ENCODE measurements around the gene DNAJB1.
A peak's percentile ranks its signal among the peaks of the same experiment; 100 is the strongest.

Gene DNAJB1

GRCh38 chr19:14496029-14496833 is 22.0 kb downstream of the DNAJB1 start, which contains the start of gene GIPC1:
Gene GIPC1 (minus strand): TSS chr19:14496127. CDS start chr19:14482976, 13,151 bp downstream.
- peak; percentile 80 for DNase-seq (ENCODE audit: low spot score)

DNA sequence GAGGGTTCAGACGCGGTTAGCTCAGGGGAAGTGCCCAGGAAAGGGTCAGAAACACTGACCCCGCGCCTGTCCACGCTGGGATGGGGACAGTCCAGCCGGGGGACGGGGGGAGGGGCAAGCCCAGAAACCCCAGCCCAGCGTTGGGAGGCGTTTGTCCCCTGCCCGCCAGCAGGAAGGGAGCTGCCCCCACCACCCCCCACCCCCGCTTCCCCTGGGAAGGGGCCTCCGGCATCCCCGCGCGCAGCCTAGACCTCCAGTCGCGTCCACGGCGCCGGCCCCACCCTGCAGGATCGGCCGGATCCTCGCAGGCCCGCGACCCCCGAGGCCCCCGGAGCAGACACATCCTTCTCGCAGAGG is 22.5 kb downstream of the DNAJB1 start:
- no peak for DNase-seq (ENCODE audit: low spot score)

DNA sequence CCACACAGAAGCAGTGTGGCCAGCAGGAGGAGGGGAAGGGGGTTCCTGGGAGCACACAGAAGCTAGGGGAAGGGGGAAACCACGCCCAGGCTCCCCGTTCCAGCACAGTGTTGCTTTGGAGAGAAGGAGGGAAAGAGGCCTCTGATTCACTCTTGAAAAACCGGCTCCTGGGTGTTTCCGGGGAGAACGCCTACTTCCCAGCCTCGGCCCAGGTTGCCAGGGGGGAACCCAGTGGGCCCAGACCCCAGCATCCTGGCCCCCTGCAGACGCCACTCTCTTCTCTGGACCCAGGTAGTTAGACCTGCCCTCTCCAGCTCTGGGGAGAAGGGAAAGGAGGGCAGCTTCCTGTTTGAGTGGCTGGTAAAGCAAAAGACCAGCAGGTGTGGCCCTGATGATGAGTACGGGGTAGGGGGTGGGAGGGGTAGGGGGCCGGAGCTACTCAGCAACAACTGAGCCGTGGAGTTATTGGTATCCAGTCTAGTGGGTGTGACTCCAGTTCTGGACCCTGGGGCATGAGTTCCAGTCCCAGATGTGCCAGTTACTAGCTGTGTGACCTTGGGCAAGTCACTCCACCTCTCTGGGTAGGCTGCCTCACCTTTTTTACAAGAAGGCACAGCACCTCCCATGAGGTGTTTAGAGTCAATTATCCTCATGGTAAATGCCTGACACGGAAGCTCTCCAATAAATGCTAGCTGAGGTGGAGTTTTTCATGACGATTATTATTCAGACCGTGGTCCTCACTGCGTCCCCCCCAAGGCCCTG is 23.1 kb downstream of the DNAJB1 start:
- no peak for DNase-seq (ENCODE audit: low spot score)

DNA sequence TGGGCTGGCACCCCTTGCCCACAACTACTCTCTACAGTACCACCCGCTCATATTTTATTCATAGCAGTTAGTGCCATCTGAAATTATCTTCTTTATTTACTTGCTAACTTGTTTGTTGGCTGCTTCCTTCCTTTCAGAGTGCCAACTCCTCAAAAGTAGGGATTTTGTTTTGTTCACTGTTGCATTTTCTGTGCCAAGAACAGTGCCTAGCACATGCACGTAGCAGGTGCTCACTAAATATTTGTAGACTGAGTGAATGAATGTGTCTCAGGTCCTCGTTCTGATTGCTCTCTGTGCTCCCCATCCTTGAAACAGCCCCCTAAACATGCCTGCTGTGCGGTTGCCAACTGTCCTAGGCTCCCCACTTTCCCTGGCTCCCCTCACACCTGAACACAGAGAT is 23.8 kb downstream of the DNAJB1 start:
- no peak for DNase-seq (ENCODE audit: low spot score)

GRCh38 chr19:14492756-14493337 is 25.4 kb downstream of the DNAJB1 start:
- DNase-seq (ENCODE audit: low spot score): no peak

DNA sequence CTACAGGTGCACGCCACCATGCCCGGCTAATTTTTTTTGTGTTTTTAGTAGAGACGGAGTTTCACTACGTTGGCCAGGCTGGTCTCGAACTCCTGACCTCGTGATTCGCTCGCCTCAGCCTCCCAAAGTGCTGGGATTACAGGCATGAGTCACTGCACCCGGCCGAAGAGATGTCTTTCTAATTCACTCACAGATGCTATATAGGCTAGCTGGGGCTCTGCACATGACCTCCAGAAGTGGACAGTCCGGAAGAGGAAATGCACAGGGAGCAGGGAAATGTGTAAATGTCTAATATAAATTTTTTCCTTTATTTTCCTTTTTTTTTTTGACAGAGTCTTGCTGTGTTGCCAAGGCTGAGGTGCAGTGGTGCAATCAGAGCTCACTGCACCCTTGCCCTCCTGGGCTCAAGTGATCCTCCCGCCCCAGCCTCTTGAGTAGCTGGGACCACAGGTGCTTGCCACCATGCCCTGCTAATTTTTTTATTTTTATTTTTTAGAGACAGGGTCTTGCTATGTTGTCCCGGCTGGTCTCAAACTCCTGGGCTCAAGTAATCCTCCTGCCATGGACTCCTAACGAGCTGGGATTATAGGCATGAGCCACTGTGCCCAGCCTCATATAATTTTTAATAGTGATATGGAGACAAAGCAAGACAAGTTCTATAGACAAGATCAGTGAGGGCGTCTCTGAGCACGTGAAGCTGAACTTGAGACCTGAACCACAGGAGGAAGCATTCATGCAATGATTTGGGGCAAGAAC is 30.6 kb downstream of the DNAJB1 start:
- no peak for DNase-seq (ENCODE audit: low spot score)

- no peak for DNase-seq (ENCODE audit: low spot score)
Measured at GRCh38 chr19:14482172-14482941, 35.8 kb downstream of the DNAJB1 start.

DNA sequence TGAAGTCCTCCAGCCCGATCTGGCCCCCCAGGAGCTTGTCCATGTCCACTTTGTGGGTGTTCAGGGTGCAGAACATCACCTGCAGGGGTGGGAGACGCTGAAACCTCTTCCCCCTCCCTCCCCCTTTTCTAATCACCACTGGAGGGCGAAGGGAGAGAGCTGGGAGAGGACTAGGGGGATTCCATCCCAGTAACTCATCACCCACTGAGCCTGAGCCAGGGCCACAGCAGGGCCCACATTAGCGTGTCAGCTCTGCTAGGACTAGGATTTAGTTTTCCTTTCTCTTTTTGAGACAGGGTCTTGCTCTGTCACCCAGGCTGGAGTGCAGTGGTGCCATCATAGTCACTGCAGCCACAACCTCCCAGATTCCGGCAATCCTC is 37.5 kb downstream of the DNAJB1 start:
- DNase-seq (ENCODE audit: low spot score): no peak

GRCh38 chr19:14479975-14480699 is 38.1 kb downstream of the DNAJB1 start:
- DNase-seq (ENCODE audit: low spot score): peak; percentile 69

- no peak for DNase-seq (ENCODE audit: low spot score)
Measured at GRCh38 chr19:14479309-14479974, 38.8 kb downstream of the DNAJB1 start.

DNA sequence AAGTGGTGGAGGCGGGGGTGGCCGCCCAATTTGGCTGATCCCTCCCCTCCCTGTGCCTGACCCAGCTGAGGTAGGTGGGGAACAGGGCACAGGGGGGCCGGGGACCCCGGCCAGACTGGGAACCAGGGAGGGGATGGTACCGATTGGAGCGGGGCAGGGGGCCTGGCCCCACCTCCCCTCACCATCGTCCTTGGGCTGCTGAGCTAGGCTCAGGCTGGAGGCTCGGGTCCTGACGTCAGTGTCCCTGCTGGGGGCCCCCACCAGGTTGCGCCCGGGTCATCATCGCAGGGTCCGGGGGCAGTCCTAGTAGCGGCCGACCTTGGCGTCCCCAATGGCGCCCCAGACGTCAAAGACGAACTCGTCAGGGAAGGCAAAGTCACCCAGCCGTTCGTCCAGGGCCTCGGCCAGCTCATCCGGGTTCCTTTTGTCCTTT is 40.1 kb downstream of the DNAJB1 start:
- DNase-seq (ENCODE audit: low spot score): no peak

- DNase-seq (ENCODE audit: low spot score): no peak
Measured at GRCh38 chr19:14477418-14478112, 40.6 kb downstream of the DNAJB1 start.

DNA sequence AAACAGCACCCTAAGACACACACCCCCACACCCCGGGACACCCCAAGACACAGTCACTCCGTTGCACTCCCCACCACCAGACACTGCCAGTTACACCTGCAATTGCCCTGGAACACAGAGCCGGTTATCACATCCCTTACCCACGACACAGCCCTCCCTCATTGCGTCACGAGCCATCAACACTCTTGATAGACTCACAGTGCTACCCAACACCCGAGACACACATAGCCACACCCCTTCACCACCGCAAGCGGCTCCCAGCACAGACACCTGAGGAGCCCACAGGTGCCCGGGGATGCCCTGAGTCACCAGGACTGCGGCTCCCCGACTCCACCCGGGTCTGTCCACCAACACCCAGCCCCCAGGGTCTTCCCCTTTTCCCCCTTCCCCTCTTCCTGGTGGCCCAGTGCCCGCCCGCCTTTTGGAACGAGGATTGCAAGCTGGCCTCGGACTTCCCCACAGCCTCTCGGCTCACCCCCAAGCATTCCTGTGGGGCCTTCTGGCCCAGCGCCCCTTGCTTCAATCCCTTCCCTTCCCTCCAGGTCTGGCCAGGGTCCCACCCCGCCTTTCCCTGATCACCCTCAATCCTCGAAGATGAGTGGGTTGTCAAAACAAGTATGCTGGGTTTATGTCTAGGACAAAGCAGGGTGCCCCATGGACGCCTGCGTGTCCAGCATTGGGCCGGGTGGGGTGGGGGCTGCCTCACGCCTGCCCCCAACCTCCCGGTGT is 41.4 kb downstream of the DNAJB1 start:
- peak; percentile 60 for DNase-seq (ENCODE audit: low spot score)

- no peak for DNase-seq (ENCODE audit: low spot score)
Measured at GRCh38 chr19:14476327-14476672, 41.9 kb downstream of the DNAJB1 start.

DNA sequence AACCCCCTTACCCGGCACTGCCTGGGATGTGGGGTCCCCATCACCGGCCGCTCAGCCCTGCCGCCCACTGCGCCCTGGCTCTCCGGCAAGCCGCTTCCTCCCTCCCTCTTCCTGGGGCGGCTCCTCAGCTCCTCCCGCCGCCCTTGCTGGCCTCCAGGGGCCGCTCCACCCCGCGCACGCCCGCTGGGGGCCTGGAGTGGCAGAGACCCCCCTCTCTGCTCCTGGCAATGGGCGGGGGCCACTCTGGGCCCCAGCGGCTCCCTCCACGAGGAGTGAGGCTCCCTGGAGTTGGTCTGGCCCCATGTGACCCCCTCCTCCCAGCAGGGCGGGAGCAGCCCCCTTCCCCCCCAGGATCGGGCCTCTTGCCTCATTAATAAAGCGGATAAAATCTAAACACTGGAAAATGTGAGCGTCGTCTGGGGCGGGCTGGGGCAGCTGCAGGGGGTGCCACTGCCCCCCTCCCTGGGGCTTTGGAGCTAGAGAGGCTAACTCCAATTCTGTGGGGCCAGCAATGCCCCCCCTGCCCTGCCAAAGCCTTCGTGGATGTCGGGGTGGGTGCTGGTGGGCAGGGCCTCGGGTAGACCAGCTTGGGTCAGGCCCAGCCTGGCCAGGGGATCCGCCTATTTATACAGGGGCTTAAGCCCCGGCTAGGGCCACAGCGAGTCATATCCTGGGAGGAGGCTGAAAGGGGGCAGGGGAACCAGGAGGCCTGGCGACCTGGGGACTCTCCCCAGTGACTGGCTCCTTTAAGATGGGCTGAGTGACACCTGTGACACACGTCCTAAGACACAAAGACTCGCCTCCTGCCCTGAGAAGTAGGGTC is 42.7 kb downstream of the DNAJB1 start, which contains the start of gene PTGER1:
Gene PTGER1 (minus strand): TSS at position 104 of the 823 bp plus-strand sequence. CDS start 1,034 bp downstream, outside the sequence.
- peak; percentile 18 for DNase-seq (ENCODE audit: low spot score)

GRCh38 chr19:14474827-14475226 is 43.4 kb downstream of the DNAJB1 start:
- DNase-seq (ENCODE audit: low spot score): no peak

DNA sequence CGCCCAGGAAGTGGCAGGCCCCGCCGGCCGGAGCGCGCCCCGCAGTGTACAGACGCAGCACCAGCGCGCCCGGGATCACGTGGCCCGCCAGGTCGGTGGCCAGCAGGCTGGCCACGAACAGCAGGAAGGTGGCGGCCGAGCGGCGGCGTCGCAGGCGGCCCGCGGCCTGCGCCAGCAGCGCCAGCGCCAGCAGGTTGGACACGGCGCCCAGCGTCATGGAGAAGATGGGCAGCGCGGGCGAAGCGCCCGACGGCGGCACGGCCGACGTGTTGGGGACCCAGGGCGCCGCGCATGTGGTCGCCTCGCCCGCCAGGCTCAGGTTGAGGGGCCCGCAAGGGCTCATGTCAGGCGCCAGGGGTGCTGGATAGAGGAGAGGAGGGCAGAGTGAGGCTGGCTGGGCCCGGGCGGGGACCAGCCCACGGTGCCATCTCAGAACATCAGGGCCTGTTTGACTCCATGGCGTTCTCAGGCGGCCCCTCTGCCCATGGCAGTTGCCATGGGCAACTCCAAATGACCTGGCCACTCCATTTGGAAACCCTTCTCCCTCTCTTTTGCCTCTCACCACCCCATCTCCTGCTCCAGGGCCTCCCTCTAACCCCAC is 44.1 kb downstream of the DNAJB1 start:
- no peak for DNase-seq (ENCODE audit: low spot score)
